GM13977 (cell line): Measurements from ENCODE around the gene STATH.
"Not testable (repeated sequence)": the region's sequence is repeated elsewhere in the genome, so short reads cannot be mapped to it uniquely, and the experiment has no call there.

Source experiments
- DNase-seq: peaks from one replicate; pipeline ENCODE4 v3.0.0; 2012; ENCODE audit warnings: low spot score
- in situ Hi-C: fragments of 300-500 bp; cut with MboI; formaldehyde crosslinking; loops from one replicate; pipeline ENCODE4 v1.12.0; 2022; ENCODE audit warnings: low sequenced_read_pairs, low pct_unique_long_range_greater_than_20kb, mixed read lengths, inconsistent platforms; ENCODE audit not compliant: unreplicated experiment
- TF ChIP-seq, protein P1 (sequence below): IDR thresholded peaks from 2 replicates; pipeline ENCODE4 v1.5.1; 2012; ENCODE audit warnings: mild to moderate bottlenecking, control low read depth; ENCODE audit not compliant: insufficient read depth; ENCODE audit errors: extremely low read depth, missing control alignments

The STATH gene

DNA sequence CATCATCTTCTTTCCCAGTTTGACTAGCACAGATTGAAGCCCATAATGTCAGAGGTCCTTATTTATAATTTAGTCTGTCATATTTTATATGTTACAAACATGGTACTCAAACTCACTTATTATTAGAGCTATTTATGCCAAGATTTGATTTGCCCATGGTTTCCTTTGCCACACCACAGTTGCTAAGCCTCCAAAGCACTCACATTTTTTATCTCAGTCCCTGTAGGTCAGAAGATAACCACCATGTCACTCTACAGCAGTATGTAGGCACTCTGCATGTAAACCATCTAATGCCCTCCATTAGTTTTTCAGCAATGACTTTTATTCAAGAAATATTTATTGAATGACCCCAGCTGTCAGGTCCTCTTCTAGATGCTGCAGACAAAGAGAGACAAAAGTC is 6.7 kb downstream of the STATH start:
- no peak for DNase-seq
- in situ Hi-C loops = no loop called here
- TF ChIP-seq, protein P1, sequence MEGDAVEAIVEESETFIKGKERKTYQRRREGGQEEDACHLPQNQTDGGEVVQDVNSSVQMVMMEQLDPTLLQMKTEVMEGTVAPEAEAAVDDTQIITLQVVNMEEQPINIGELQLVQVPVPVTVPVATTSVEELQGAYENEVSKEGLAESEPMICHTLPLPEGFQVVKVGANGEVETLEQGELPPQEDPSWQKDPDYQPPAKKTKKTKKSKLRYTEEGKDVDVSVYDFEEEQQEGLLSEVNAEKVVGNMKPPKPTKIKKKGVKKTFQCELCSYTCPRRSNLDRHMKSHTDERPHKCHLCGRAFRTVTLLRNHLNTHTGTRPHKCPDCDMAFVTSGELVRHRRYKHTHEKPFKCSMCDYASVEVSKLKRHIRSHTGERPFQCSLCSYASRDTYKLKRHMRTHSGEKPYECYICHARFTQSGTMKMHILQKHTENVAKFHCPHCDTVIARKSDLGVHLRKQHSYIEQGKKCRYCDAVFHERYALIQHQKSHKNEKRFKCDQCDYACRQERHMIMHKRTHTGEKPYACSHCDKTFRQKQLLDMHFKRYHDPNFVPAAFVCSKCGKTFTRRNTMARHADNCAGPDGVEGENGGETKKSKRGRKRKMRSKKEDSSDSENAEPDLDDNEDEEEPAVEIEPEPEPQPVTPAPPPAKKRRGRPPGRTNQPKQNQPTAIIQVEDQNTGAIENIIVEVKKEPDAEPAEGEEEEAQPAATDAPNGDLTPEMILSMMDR = no peak

DNA sequence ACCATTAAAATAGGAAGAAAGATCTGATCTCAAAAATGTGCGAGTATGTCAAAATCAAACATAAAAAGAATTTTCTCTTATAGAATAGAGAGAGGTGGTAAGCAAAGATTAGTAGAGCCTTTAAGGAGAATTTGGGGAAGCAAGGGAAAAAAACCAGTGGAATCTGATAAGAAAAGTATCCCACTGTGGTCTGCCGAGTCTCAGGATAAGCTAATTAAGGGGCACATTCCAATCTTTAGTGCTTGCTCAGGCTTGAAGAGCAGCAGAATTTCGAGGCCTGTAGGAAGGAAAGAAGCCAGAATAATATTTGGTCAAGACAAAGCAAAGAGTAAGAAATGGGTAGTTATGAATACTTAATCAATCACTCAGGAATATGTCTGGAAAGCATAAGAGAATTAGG is 13.0 kb downstream of the STATH start:
- DNase-seq = no peak
- in situ Hi-C loops = no loop called here
- TF ChIP-seq, protein P1 = no peak

DNA sequence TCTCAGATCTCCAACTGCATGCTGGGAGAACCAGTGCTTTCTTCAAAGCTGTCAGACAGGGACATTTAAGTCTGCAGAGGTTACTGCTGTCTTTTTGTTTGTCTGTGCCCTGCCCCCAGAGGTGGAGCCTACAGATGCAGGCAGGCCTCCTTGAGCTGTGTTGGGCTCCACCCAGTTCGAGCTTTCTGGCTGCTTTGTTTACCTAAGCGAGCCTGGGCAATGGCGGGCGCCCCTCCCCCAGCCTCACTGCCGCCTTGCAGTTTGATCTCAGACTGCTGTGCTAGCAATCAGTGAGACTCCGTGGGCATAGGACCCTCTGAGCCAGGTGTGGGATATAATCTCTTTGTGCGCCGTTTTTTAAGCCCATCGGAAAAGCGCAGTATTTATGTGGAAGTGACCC is 23.2 kb downstream of the STATH start:
- in situ Hi-C loops, DNase-seq: not testable (repeated sequence)

DNA sequence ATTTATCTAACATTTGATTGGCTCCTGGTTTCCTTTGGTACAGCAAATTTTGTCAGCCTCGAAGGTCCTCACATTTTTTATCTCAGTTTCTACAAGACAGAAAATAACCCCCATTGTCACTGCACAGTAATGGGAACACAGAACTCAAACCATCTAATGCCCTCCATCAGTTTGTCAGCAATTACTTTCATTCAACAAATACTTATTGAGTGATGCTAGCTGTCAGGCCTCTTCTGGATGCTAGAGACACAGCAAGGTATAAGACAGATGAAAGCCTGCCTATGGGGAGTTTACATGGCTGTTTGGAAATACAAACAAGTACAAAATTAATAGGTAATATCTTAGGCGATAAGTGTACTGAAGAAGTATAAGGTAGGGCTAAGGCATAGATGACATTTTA is 27.5 kb downstream of the STATH start:
- no peak for DNase-seq
- in situ Hi-C loops = no loop called here
- TF ChIP-seq, protein P1 = no peak

DNA sequence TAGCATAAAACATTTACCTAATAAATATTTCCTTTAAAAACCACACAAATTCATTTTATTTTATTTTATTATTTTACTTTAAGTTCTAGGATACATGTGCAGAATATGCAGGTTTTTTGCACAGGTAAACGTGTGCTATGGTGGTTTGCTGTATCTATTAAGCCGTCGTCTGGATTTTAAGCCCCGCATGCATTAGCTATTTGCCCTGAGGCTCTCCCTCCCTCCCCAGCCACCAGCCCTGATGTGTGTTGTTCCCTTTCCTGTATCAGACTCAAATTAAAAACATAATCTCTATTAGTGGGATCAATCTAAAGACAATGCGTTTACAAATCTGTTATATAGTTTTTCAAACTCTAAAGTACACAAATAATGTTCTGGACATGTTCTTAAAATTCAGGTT is 31.2 kb downstream of the STATH start:
- in situ Hi-C loops = no loop called here
- DNase-seq = no peak
- TF ChIP-seq, protein P1 = no peak

DNA sequence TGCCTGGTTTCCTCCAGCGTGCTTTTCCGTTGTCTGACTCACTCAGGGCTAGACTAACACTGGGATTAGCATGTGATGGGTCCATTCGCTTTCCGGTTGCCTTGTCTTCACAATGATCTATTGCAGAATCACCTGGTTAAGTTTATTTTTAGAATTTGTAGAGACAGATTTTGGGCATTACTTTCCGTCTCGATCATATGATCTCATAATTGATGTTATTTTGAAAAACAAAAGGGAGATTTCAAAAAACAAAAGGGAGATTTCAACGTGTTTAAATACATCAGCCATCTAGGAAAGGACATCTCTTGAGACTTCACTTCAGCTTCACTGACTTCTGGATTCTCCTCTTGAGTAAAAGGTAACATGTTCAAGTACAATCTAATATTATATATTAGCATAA is 32.4 kb downstream of the STATH start, which contains the start of gene HTN3:
TSS of gene HTN3 (plus strand) at position 301 of the 400 bp plus-strand sequence. CDS start 2,282 bp downstream, outside the sequence.
- in situ Hi-C loops, DNase-seq: not testable (repeated sequence)

DNA sequence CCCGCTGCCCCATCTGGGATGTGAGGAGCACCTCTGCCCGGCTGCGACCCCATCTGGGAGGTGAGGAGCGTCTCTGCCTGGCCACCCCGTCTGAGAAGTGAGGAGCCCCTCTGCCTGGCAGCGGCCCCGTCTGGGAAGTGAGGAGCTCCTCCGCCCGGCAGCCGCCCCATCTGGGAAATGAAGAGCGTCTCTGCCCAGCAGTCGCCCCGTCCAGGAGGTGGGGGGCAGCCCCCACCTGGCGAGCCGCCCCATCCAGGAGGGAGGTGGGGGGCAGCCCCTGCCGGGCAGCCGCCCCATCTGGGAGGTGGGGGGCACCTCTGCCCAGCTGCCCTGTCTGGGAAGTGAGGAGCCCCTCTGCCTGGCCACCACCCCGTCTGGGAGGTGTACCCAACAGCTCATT is 41.8 kb downstream of the STATH start:
- DNase-seq, in situ Hi-C loops: not testable (repeated sequence)

DNA sequence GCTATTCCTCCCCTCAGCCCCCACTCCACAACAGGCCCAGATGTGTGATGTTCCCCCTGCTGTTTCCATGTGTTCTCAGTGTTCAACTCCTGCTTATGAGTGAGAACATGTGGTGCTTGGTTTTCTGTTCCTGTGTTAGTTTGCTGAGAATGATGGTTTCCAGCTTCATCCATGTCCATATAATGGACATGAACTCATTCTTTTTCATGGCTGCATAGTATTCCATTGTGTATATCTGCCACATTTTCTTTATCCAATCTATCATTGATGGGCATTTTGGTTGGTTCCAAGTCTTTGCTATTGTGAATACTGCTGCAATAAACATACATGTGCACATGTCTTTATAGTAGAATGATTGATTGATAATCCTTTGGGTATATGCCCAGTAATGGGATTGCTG is 44.2 kb downstream of the STATH start:
- in situ Hi-C loops, DNase-seq: not testable (repeated sequence)

DNA sequence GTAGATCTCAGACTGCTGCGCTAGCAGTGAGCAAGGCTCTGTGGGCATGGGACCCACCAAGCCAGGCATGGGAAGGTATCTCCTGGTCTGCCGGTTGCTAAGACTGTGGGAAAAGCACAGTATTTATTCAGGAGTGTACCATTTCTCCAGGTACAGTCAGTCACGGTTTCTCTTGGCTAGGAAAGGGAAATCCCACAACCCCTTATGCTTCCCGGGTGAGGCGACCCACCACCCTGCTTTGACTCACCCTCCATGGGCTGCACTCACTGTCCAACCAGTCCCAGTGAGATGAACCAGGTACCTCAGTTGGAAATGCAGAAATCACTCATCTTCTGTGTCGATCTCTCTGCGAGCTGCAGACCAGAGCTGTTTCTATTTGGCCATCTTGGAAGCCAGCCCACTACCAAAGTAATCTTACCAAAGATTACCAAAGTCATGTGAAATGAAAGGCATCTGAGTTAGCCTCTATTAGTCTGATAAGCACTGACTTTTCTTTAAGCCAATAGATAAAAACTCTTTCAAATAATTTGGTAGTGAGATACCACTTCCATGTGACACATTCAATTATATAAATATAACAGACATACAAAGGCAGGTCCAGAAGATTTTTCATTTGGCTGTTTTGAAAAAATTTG is 46.0 kb downstream of the STATH start:
- in situ Hi-C loops = no loop called here

DNA sequence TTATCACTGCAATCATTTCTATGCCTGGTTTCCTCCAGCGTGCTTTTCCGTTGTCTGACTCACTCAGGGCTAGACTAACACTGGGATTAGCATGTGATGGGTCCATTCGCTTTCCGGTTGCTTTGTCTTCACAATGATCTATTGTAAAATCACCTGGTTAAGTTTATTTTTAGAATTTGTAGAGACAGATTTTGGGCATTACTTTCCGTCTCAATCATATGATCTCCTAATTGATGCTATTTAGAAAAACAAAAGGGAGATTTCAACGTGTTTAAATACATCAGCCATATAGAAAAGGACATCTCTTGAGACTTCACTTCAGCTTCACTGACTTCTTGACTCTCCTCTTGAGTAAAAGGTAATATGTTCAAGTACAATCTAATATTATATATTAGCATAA is 54.4 kb downstream of the STATH start, which contains the start of gene HTN1:
TSS of gene HTN1 (plus strand) at position 301 of the 400 bp plus-strand sequence. CDS start 2,639 bp downstream, outside the sequence.
- DNase-seq, in situ Hi-C loops: not testable (repeated sequence)

More for the DNA sequence above, 46.0 kb downstream of the STATH start:
- DNase-seq = no peak
- TF ChIP-seq, protein P1 = no peak
